Measurements from ENCODE around the gene RBP3.

Gene RBP3

DNA sequence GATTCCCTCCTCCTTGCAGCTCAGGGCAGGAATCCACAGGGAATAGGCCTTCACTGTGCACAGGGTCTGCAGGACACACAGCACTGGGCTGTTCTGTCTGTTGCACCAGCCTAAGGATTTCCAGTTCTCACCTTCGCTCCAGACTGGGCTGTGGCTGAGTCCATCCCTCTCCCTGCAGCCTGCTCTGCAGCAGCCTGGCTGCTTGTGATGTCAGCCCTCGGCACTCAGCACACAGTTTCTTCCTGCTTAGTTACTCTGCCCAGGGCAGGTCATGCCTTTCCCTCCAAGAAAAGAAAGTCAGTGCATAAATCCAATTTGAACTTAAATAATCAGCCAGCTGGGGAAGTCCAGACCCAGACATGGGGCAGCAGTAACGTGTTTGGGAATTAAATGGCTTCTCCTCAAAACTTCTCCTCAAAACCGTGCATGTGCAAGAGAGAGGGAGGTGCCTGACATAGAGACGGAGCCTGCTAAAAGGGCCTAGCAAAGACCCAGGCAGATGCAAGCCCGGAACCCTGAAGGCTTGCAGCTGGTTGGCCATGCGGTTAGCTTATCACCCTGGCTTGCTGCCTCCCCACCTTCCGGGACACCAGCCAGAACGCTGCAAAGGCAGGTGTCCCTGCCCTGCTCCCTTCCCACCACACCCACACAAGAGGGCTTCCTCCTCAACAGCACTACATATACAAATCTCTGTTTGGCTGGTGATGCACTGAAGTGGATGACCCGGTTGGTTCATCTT lies 36.8 kb upstream of the RBP3 start:
- Histone ChIP-seq H3K4me2 (ENCODE audit: low read depth, low read length) (no peak overlapping the region), H3K4me1 (ENCODE audit: low read length) (no peaks in the 10 kb centered on the region), H3F3A (ENCODE audit: insufficient read depth, low read length) (no peaks in the 10 kb centered on the region), H3K9ac (ENCODE audit: low read length) (no peak overlapping the region), H4K20me1 (ENCODE audit: insufficient read depth, low read length) (no peaks in the 10 kb centered on the region), H3K9me2 (replicated peaks; ENCODE audit: insufficient read depth, low read length) (no peaks in the 10 kb centered on the region), H2AFZ (ENCODE audit: low read length) (no peak overlapping the region), H3K27me3 (replicated peaks; ENCODE audit: insufficient read depth, low read length) (peaks cover 43% of the 10 kb centered on the region), H3K9me3 (replicated peaks; ENCODE audit: insufficient read depth, low read length) (no peaks in the 10 kb centered on the region), H3K27ac (ENCODE audit: low read length) (no peak overlapping the region), H3K36me3 (replicated peaks; ENCODE audit: insufficient read depth, low read length) (no peaks in the 10 kb centered on the region), H3K79me2 (ENCODE audit: low read length) (no peaks in the 10 kb centered on the region), H3K4me3 (ENCODE audit: low read length) (no peak overlapping the region)
- no peak for DNase-seq
- TF ChIP-seq EZH2 (optimal IDR thresholded peaks at IDR 0.05; ENCODE audit: low read depth, low read length) (no peak), EZH2phosphoT487 (IDR thresholded peaks at IDR 0.05; ENCODE audit: low read length) (no peak)
- TF ChIP-seq, protein P1, sequence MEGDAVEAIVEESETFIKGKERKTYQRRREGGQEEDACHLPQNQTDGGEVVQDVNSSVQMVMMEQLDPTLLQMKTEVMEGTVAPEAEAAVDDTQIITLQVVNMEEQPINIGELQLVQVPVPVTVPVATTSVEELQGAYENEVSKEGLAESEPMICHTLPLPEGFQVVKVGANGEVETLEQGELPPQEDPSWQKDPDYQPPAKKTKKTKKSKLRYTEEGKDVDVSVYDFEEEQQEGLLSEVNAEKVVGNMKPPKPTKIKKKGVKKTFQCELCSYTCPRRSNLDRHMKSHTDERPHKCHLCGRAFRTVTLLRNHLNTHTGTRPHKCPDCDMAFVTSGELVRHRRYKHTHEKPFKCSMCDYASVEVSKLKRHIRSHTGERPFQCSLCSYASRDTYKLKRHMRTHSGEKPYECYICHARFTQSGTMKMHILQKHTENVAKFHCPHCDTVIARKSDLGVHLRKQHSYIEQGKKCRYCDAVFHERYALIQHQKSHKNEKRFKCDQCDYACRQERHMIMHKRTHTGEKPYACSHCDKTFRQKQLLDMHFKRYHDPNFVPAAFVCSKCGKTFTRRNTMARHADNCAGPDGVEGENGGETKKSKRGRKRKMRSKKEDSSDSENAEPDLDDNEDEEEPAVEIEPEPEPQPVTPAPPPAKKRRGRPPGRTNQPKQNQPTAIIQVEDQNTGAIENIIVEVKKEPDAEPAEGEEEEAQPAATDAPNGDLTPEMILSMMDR (IDR thresholded peaks at IDR 0.05; ENCODE audit: low read length) = no peak

DNA sequence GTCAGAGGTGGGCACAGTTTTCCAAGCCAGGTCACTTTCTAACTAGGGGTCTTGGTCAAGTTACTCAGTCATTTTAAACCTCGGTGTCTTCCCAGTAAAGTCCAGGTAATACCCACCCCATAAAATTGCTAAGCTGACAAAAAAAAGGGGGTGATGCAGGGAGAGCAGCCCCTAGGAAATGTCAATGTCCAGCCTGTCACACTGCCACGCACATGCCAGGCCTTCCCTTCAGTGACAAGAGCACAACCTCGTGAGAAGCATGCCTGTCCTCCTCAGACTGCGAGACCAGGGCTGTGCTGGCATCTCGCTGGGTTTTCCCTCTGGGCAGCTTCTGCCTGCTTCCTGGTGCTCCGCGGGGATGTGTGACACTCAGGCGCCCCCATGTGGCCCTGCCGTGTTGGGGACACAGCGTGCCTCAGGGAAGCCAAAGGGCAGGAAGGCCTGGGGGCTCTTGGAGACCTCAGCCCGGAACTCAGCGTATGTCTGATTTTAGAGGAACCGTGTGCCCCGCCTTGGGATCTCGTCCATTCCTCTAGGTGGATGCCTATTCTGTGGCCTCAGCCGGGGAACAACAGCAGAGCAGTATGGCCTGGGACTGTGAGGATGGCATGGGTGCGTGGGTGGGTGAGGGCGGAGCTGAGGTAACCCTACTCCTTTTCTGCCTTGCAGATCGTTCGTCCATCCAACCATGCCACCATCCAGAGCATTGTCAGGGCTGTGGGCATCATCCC lies 36.1 kb upstream of the RBP3 start:
- TF ChIP-seq, protein P1 (IDR thresholded peaks at IDR 0.05; ENCODE audit: low read length) = peak; percentile 91
- TF ChIP-seq EZH2 (optimal IDR thresholded peaks at IDR 0.05; ENCODE audit: low read depth, low read length) = no peak
- no peak for TF ChIP-seq EZH2phosphoT487 (IDR thresholded peaks at IDR 0.05; ENCODE audit: low read length)
- Histone ChIP-seq H3K4me2 (ENCODE audit: low read depth, low read length) (no peak overlapping the region), H3K4me1 (ENCODE audit: low read length) (no peaks in the 10 kb centered on the region), H3F3A (ENCODE audit: insufficient read depth, low read length) (no peaks in the 10 kb centered on the region), H3K27ac (ENCODE audit: low read length) (no peak overlapping the region), H3K9ac (ENCODE audit: low read length) (no peak overlapping the region), H3K27me3 (replicated peaks; ENCODE audit: insufficient read depth, low read length) (peaks cover 41% of the 10 kb centered on the region), H3K4me3 (ENCODE audit: low read length) (no peak overlapping the region), H2AFZ (ENCODE audit: low read length) (no peak overlapping the region), H4K20me1 (ENCODE audit: insufficient read depth, low read length) (no peaks in the 10 kb centered on the region), H3K36me3 (replicated peaks; ENCODE audit: insufficient read depth, low read length) (no peaks in the 10 kb centered on the region), H3K9me3 (replicated peaks; ENCODE audit: insufficient read depth, low read length) (no peaks in the 10 kb centered on the region), H3K79me2 (ENCODE audit: low read length) (no peaks in the 10 kb centered on the region), H3K9me2 (replicated peaks; ENCODE audit: insufficient read depth, low read length) (no peaks in the 10 kb centered on the region)
- DNase-seq = peak; percentile 73

DNA sequence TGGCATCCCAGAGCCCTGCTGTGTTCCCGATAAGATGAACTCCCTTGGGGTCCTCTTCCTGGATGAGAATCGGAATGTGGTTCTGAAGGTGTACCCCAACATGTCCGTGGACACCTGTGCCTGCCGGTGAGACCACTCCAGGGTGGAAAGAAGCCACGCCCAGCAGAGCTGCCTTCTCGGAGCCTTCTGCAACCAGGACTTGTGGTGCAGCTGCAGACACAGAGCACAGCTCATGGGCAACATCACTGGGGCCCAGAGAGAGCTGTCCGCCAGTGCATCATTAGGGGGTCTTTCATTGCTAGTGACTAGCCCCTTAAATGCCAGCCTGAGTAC lies 35.5 kb upstream of the RBP3 start:
- H3K4me3 ChIP-seq (ENCODE audit: low read length) = no peak overlapping the region
- no peaks in the 10 kb centered on the region for H3K79me2 ChIP-seq (ENCODE audit: low read length)
- no peaks in the 10 kb centered on the region for H3K9me3 ChIP-seq (replicated peaks; ENCODE audit: insufficient read depth, low read length)
- H3K9ac ChIP-seq (ENCODE audit: low read length) = no peak overlapping the region
- H4K20me1 ChIP-seq (ENCODE audit: insufficient read depth, low read length) = no peaks in the 10 kb centered on the region
- H3K27me3 ChIP-seq (replicated peaks; ENCODE audit: insufficient read depth, low read length) = peaks cover 37% of the 10 kb centered on the region
- no peaks in the 10 kb centered on the region for H3F3A ChIP-seq (ENCODE audit: insufficient read depth, low read length)
- no peaks in the 10 kb centered on the region for H3K36me3 ChIP-seq (replicated peaks; ENCODE audit: insufficient read depth, low read length)
- TF ChIP-seq EZH2 (optimal IDR thresholded peaks at IDR 0.05; ENCODE audit: low read depth, low read length) = no peak
- no peak for TF ChIP-seq EZH2phosphoT487 (IDR thresholded peaks at IDR 0.05; ENCODE audit: low read length)
- TF ChIP-seq, protein P1 (IDR thresholded peaks at IDR 0.05; ENCODE audit: low read length) = no peak
- H3K9me2 ChIP-seq (replicated peaks; ENCODE audit: insufficient read depth, low read length) = no peaks in the 10 kb centered on the region
- no peaks in the 10 kb centered on the region for H3K4me1 ChIP-seq (ENCODE audit: low read length)
- H3K4me2 ChIP-seq (ENCODE audit: low read depth, low read length) = no peak overlapping the region
- DNase-seq = no peak
- H3K27ac ChIP-seq (ENCODE audit: low read length) = no peak overlapping the region
- H2AFZ ChIP-seq (ENCODE audit: low read length) = no peak overlapping the region
